ENCODE measurements around the gene LMF1.
A peak's percentile ranks its signal among the peaks of the same experiment; 100 is the strongest.

LMF1 gene

DNA sequence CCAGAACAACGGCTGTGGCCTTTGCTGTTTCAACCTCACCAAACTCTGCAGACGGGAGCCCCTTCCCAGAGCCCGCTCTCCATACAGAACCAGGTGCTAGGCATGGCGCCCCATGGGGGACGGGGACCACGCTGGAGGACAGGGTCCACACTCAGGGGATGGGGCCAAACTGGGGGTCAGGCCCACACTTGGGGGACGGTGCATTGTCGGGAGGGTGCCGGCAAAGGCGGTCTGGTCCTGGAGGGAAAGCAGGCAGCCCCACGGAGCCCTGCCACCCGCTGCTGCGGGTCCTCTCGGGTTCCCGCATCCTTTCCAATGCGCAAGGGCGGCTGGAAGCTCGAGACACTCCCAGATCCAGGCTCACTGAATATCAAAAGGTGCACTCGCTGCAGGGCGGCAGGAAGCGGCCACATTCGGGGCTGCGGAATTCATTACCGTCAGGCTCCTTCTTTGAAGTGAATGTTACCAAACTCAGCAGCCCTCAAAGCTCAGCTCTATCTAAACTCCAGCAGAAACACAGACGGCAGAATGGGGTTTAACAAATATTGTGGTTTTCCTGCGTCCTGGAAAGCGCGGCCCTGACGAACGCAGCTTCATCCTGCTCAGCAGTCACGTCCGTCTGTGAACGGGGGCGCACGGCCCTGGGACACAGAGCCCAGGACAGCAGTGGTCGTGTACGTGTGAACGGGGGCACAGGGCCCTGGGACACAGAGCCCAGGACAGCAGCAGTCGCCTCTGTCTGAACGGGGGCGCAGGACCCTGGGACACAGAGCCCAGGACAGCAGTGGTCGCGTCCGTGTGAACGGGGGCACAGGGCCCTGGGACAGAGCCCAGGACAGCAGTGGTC is 41.3 kb downstream of the LMF1 start:
- no peak for DNase-seq (ENCODE audit: low read depth)

DNA sequence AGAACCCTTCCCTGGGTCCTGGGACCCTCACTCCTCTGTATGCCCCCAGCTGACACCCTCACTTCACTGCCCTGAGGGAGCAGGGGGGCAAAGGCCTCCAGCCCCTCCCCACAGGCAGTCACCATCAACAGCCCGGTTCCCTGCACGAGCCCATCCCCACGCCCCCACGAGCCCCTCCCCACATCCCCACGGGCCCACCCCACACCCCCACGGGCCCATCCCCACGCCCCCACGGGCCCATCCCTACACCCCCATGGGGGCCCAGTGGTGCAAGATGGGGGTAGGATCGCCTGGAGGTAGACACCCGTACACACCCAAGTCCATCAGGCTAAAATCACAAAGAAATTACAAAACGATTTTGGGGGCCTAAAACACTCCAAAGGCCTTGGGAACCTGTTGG is 42.3 kb downstream of the LMF1 start:
- DNase-seq (ENCODE audit: low read depth), result no peak

GRCh38 chr16:927931-928330 is 42.9 kb downstream of the LMF1 start:
- no peak for DNase-seq (ENCODE audit: low read depth)

DNA sequence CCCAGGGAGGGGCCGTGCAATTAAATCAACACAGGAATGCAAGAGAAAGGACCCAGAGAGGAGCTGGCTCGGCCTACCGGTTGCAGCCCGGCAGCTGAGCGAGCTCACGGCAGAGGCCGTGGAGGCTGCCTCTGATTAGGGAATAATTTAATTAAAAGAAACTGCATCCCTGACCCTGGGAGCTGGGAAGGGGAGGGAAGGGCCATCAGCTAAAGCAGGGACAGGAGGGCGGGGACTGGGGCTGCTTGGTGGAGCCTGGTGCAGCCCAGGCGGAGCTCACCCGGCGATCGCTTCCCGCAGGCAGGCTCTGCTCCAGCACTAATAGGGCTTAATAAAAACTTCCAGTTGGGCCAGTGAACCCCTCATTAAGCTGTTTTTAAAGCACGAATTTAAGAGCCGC is 43.4 kb downstream of the LMF1 start:
- DNase-seq (ENCODE audit: low read depth), result no peak

- DNase-seq (ENCODE audit: low read depth), result no peak
These were observed 44.1 kb downstream of the LMF1 start for GRCh38 chr16:926715-927114.

DNA sequence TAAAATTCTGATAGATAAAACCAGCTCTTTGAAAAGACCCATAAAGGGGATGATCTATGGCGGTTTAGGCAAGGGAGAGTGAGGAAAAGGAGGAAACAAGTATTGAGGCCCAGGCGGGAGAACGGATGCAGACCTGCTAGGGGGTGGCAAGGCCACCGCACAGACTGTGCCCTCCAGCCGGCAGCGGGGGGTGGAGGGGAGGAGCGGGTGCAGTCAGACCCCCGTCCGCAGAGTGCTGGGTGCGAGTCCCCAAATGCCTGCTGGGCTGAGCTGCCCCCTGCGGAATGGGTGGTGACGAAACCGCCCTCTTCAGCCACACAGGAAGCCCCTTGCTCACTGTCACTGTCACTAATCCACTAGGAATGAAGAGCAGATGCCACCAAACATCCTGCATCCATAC is 46.0 kb downstream of the LMF1 start:
- no peak for DNase-seq (ENCODE audit: low read depth)

DNA sequence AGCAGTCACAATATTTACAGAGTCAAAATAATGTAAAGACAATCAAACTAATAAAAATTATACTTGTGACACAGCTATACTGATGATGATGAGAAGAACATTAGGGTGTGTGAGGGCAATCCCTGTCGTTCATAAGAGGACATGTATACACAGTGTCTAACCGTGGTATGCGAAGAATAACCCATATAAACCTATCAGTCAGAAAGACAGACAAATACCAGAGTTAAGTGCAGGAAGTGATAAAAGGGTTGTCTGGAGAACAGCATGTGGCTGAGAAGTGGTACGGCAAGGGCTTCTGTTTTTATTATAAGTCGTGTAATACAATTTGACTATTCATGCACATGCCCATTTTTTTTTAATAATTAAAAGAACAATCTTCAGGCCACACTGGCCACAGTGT is 46.7 kb downstream of the LMF1 start:
- DNase-seq (ENCODE audit: low read depth), result no peak

- DNase-seq (ENCODE audit: low read depth), result no peak
These were observed 47.6 kb downstream of the LMF1 start for GRCh38 chr16:923184-923583.

GRCh38 chr16:922051-922450 is 48.7 kb downstream of the LMF1 start:
- no peak for DNase-seq (ENCODE audit: low read depth)

DNA sequence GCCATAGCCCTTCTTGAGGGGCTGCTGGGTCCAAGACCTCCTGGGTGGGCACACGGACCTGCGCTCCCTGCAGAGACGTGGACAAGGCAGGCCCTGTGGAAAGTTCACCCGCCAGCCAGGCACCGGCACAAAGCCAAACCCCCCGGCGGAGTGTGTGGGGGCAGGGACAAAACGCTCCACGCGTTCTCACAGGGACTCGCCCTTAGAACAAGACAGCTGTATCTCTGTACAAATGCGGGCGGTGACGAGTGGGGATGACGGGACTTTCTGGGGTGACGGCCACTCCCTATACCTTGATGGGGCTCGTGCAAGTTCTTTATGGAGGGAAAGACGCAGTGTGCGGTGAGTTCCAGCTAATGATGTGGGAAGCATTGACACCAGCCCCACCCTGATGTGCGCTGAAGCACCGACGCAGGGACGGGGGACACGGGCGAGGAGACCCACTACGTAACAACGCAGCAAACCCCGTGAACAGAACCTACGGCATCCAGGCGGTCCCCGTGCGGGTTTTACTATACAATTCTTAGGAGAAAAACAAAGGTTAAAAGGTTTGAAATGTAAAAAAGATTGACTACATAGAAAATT is 49.4 kb downstream of the LMF1 start:
- DNase-seq (ENCODE audit: low read depth), result no peak

DNA sequence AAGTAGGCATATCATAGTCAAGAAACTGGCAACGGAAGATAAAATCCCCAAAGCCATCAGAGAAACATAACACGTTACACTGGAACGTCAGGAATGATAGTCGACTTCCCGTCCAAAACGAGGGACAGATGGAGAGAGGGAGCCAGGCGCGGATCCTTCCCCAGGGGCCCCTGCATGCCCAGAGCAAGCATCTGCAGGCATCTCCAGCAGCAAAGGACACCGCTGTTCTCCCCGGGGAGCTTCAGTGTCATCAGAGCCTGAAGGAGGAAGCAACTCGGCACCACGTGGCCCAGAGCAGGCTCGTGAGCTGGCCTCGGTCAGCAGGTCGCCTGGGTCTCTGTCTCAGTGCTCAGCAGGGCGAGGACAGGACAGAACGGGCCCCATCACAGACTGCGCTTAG is 50.1 kb downstream of the LMF1 start:
- DNase-seq (ENCODE audit: low read depth), result peak; percentile 62

GRCh38 chr16:920051-920681 is 50.6 kb downstream of the LMF1 start:
- DNase-seq (ENCODE audit: low read depth), result peak; percentile 34

- DNase-seq (ENCODE audit: low read depth), result no peak
These were observed 51.1 kb downstream of the LMF1 start for GRCh38 chr16:919658-920050.

GRCh38 chr16:918741-919657 is 51.8 kb downstream of the LMF1 start:
- DNase-seq (ENCODE audit: low read depth), result no peak

GRCh38 chr16:918068-918467 is 52.7 kb downstream of the LMF1 start:
- DNase-seq (ENCODE audit: low read depth), result no peak

DNA sequence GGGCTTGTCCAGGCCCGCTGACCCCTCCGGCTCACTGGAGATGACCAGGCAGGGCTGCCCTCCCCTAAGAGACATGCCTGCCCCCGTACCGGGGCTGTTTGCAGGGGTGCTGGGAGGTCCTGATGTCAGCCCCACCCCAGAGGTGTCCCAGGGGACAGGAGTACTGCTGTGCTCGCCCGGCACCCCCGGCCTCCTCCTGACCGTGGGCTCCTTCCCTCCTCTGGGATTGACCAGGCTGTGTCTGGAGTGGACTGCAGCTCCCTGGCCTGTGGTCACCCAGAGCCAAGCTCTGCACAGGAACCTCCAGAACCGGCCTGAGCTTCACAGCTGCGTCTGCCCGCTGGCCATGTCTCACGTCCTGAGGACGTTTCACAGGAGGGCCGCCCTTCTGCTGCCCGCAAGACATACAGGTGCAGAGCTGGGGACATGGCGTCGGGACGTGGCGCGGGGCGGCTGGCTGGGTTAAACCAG is 53.2 kb downstream of the LMF1 start:
- DNase-seq (ENCODE audit: low read depth), result no peak

DNA sequence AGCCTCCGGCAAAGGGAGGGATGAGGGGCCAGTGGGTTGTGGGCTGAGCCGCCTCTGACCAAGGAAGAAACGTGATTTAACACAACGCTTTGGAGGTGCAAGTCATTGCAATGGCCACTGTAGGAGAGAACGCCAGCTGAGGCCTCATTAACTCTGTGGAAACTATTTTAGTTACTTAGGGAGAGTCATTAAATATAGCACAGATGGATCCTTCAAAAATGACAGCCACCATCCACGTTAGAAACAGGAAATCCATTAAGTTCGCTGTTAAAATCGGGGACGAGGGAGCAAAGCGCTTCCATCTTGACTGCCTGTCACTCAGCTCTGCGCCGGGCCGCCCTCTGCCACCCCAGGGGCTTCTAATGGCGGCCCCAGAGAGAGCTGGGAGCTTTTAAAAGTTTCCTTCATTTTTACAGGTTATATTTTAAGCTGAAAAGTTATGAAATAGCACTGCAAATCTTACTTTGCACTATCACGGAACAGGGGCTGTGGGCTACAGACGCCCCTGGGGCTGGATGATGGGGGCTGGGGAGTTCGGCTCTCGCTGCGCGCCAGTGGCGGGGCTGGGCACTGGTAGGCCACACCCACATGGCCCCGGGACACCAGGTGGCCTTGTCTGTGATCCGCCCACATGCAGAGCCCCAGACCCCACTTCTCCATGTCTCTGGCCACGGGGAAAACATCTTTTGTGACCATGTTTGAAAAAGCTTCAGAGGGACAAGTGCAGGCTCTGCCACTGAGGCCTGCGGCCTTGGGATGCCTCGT is 54.6 kb downstream of the LMF1 start:
- no peak for DNase-seq (ENCODE audit: low read depth)

GRCh38 chr16:915546-915945 is 55.2 kb downstream of the LMF1 start:
- DNase-seq (ENCODE audit: low read depth), result no peak

GRCh38 chr16:914440-914839 is 56.3 kb downstream of the LMF1 start:
- no peak for DNase-seq (ENCODE audit: low read depth)

GRCh38 chr16:913817-914439 is 56.9 kb downstream of the LMF1 start:
- DNase-seq (ENCODE audit: low read depth), result no peak

All from fibroblast of gingiva (primary cell).